ENCODE measurements around the gene C6orf141. TPM values are rescaled to one million over a fixed set of nuclear protein-coding genes. Genes with fewer than 3 reads are reported as not detected.

Gene C6orf141
- total and polyA plus RNA-seq, 2 of the 13 experiments (the other 11 are each of a cell fraction or from before 2014, with no cell fraction given): 0.07 TPM; not detected in 1

DNA sequence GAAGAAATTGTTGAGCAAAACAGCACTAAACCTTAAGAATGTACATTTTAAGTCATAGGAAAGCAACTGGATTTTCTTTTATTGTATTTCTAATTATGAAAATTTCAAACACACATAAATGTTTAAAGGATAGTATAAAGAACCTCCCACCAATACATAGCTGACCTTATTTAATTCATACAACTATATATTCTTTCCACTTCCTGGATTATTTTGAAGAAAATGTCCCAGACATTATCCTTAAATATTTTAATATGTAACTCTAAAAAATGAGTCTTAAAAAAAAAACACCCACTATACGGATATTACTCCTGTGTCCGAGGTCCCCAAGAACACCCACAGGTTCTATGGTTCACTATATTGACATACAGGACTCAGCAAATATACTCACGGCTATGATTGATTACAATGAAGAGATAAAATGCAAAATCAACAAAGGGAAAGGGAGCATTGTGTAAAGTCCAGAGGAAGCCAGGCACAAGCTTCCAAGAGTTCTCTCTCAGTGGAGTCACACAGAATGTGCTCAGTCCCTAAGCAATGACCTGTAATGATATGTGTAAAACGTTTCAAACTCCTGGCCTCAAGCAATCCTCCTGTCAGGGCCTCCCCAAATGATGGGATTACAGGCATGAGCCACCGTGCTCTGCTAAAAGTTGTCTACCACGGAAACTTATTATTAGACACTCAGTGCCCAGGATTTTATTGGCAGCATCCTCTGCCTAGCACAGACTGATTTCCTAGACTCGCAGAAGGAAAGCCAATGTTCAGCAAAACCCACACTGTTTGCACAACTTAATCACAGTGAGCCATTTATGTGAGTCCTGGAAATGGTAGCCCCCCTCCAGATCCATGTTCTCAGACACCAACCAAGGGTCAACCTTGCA, 27.5 kb upstream of the C6orf141 start (continued):
- TF ChIP-seq, protein P1, sequence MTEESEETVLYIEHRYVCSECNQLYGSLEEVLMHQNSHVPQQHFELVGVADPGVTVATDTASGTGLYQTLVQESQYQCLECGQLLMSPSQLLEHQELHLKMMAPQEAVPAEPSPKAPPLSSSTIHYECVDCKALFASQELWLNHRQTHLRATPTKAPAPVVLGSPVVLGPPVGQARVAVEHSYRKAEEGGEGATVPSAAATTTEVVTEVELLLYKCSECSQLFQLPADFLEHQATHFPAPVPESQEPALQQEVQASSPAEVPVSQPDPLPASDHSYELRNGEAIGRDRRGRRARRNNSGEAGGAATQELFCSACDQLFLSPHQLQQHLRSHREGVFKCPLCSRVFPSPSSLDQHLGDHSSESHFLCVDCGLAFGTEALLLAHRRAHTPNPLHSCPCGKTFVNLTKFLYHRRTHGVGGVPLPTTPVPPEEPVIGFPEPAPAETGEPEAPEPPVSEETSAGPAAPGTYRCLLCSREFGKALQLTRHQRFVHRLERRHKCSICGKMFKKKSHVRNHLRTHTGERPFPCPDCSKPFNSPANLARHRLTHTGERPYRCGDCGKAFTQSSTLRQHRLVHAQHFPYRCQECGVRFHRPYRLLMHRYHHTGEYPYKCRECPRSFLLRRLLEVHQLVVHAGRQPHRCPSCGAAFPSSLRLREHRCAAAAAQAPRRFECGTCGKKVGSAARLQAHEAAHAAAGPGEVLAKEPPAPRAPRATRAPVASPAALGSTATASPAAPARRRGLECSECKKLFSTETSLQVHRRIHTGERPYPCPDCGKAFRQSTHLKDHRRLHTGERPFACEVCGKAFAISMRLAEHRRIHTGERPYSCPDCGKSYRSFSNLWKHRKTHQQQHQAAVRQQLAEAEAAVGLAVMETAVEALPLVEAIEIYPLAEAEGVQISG (CRISPR knock-in tag; IDR thresholded peaks at IDR 0.05): peak; percentile 65
- TF ChIP-seq, protein P2, sequence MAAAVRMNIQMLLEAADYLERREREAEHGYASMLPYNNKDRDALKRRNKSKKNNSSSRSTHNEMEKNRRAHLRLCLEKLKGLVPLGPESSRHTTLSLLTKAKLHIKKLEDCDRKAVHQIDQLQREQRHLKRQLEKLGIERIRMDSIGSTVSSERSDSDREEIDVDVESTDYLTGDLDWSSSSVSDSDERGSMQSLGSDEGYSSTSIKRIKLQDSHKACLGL (CRISPR knock-in tag; IDR thresholded peaks at IDR 0.05): no peak
- TF ChIP-seq KDM4B (CRISPR knock-in tag; IDR thresholded peaks at IDR 0.05): peak; percentile 44; the same call in 1 of the 2 replicates
- TF ChIP-seq ASH2L (IDR thresholded peaks at IDR 0.05; ENCODE audit: insufficient read length, low read depth, low read length): peak; percentile 98
- peak; percentile 48 for TF ChIP-seq KDM2A (CRISPR knock-in tag; IDR thresholded peaks at IDR 0.05; ENCODE audit: borderline replicate concordance, low read depth)
- TF ChIP-seq ZNF17 (CRISPR knock-in tag; IDR thresholded peaks at IDR 0.05): peak; percentile 82; the same call in 1 of the 2 replicates
- no peak for TF ChIP-seq SAFB2 (CRISPR knock-in tag; IDR thresholded peaks at IDR 0.05; ENCODE audit: borderline replicate concordance, low read depth)
- no peak for TF ChIP-seq USF2 (IDR thresholded peaks at IDR 0.05; ENCODE audit: low read depth, low read length)
- no peak for TF ChIP-seq USF2 (CRISPR knock-in tag; IDR thresholded peaks at IDR 0.05; ENCODE audit: borderline replicate concordance)
- TF ChIP-seq FOXO1 (CRISPR knock-in tag; IDR thresholded peaks at IDR 0.05): peak; percentile 65; the same call in 1 of the 2 replicates
- peak; percentile 66; the same call in 1 of the 2 replicates for TF ChIP-seq ZFP37 (CRISPR knock-in tag; IDR thresholded peaks at IDR 0.05; ENCODE audit: borderline replicate concordance)
- peak; percentile 68 to 72 for TF ChIP-seq MAFK (conservative IDR thresholded peaks at IDR 0.05 in 1 of 2, IDR thresholded peaks at IDR 0.05 in 1 of 2; ENCODE audit: low read length in 2 of 2)
- TF ChIP-seq ZNF720 (CRISPR knock-in tag; IDR thresholded peaks at IDR 0.05): no peak
- peak; percentile 42; the same call in 1 of the 2 replicates for TF ChIP-seq GLI4 (CRISPR knock-in tag; IDR thresholded peaks at IDR 0.05; ENCODE audit: borderline replicate concordance)
- peak; percentile 100 for TF ChIP-seq MIXL1 (CRISPR knock-in tag; IDR thresholded peaks at IDR 0.05)
- TF ChIP-seq ZFP90 (CRISPR knock-in tag; IDR thresholded peaks at IDR 0.05; ENCODE audit: borderline replicate concordance): peak; percentile 69; the same call in 1 of the 2 replicates
- peak; percentile 82 for TF ChIP-seq CEBPG (CRISPR knock-in tag; IDR thresholded peaks at IDR 0.05)
- TF ChIP-seq, protein P3, sequence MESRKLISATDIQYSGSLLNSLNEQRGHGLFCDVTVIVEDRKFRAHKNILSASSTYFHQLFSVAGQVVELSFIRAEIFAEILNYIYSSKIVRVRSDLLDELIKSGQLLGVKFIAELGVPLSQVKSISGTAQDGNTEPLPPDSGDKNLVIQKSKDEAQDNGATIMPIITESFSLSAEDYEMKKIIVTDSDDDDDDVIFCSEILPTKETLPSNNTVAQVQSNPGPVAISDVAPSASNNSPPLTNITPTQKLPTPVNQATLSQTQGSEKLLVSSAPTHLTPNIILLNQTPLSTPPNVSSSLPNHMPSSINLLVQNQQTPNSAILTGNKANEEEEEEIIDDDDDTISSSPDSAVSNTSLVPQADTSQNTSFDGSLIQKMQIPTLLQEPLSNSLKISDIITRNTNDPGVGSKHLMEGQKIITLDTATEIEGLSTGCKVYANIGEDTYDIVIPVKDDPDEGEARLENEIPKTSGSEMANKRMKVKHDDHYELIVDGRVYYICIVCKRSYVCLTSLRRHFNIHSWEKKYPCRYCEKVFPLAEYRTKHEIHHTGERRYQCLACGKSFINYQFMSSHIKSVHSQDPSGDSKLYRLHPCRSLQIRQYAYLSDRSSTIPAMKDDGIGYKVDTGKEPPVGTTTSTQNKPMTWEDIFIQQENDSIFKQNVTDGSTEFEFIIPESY (CRISPR knock-in tag; IDR thresholded peaks at IDR 0.05): 0 out of 2 replicates have a peak, but pooled peaks have one; percentile 47
- TF ChIP-seq SOX6 (IDR thresholded peaks at IDR 0.05): no peak
- peak; percentile 97 for TF ChIP-seq SOX6 (CRISPR knock-in tag; IDR thresholded peaks at IDR 0.05)
- TF ChIP-seq GFI1 (CRISPR knock-in tag; IDR thresholded peaks at IDR 0.05; ENCODE audit: borderline replicate concordance): peak; percentile 97
- TF ChIP-seq ARNTL (CRISPR knock-in tag; IDR thresholded peaks at IDR 0.05): peak; percentile 65; the same call in 1 of the 2 replicates
- peak; percentile 99 for TF ChIP-seq MEIS2 (CRISPR knock-in tag; IDR thresholded peaks at IDR 0.05)

Measured in HepG2 (cell line).